ENCODE results near the gene GIMAP1. TPM values are rescaled to one million over a fixed set of nuclear protein-coding genes. Genes with fewer than 3 reads are reported as not detected.
"Not testable (repeated sequence)": the region's sequence is repeated elsewhere in the genome, so short reads cannot be mapped to it uniquely, and the experiment has no call there.

GIMAP1 gene
- total RNA-seq: 5.8 TPM
- long read RNA-seq, full-length matches to known transcripts: 9 of 9 reads
- long read RNA-seq, partial matches to known transcripts: 0 of 9 reads
- long read RNA-seq, other reads (novel, unspliced or antisense): 0 of 9 reads

DNA sequence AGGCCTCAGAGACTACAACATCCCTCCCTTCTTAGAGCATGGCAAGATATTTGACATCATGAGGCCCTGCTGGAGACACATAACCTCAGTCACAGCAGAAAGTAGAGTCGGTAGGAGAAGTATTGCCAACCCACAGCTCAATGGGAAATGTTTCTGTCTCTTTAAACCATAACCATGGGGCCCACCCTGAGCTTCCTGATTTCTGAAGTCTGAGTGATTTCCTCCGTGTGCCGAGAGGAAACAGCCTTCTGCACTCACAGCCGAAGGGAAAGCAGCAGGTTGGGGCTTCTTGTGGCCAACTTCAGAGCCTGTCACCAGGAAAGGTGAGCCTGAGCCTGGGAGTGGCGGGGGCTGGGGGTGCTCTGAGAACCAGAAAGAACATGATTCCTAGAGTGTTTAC is at the start of gene GIMAP1:
GIMAP1 (plus strand) TSS at position 246 of the 400 bp plus-strand sequence. CDS start 2,435 bp downstream, outside the sequence.
- intact Hi-C loops (cut with DNase I): loop anchor here (2.0 kb wide), 3 partner anchors 22 to 84 kb away; partner anchors contain the start of genes GIMAP2 and GIMAP6
- peak; percentile 70 for DNase-seq (ENCODE audit: missing footprints)
- ATAC-seq: peak; percentile 82

GRCh38 chr7:150668472-150668911 is 47.9 kb upstream of the GIMAP1 start:
- intact Hi-C loops (cut with DNase I): no loop called here
- DNase-seq (ENCODE audit: missing footprints) (no peak), ATAC-seq (no peak)

DNA sequence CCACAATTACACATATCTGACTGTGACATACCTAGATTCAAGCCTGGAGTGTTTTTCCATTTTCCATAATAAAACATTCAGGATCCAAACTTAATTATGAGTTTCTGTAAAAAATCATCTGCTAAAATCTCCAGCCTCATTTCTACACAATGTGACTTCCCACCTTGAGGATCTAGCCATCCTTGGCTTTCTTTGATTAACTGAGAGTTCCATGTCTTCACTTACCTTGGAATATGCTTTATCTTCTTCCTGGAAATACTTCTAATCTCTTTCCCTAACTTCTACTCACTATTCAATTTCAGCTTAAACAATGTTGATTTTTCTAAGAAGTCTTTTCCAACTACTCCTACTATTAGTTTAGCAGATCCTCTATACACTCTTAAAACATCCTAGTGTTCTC is 47.4 kb upstream of the GIMAP1 start:
- ATAC-seq (no peak), DNase-seq (ENCODE audit: missing footprints) (no peak)
- intact Hi-C loops (cut with DNase I): no loop called here

DNA sequence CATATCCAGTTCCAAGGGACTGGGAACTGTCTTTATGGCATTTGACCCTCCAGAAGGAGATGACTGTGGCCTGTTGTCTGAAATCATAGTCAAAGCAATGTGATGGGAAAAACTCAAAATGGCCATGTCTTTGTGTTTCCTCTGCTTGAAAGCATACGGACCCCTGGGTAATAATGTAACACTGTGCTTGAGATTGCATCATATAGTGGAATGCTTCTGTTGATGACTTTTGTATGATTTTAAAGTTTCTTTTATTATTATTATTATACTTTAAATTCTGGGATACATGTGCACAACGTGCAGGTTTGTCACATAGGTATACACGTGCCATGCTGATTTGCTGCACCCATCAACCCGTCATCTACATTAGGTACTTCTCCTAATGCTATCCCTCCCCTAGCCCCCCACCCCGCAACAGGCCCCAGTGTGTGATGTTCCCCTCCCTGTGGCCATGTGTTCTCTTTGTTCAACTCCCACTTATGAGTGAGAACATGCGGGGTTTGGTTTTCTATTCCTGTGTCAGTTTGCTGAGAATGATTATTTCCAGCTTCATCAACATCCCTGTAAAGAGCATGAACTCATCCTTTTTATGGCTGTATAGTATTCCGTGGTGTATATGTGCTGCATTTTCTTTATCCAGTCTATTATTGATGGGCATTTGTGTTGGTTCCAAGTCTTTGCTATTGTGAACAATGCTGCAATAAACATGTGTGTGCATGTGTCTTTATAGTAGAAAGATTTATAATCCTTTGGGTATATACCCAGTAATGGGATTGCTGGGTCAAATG is 44.4 kb upstream of the GIMAP1 start:
- DNase-seq (ENCODE audit: missing footprints); intact Hi-C loops (cut with DNase I); ATAC-seq: not testable (repeated sequence)

DNA sequence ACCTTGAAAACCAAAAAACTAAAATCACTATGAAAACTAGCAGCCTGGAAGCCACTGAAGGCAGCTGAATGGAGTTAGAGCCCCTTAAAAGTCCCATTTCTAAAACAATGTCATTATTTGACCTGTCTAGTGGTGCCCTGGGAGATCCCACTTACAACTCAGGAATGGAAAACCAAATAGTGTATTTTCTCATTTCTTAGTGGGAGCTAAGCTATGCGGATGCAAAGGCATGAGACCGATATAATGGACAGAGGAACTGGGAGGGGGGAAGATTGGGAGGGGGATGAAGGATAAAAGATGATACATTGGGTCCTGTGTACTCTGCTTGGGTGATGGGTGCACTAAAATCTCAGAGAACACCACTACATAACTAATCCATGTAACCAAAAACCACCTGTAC is 40.7 kb upstream of the GIMAP1 start:
- no peak for DNase-seq (ENCODE audit: missing footprints)
- intact Hi-C loops (cut with DNase I): loop anchor here (5.0 kb wide), 1 partner anchor 62 kb away; the partner anchor contains the start of gene GIMAP5
- ATAC-seq: no peak

DNA sequence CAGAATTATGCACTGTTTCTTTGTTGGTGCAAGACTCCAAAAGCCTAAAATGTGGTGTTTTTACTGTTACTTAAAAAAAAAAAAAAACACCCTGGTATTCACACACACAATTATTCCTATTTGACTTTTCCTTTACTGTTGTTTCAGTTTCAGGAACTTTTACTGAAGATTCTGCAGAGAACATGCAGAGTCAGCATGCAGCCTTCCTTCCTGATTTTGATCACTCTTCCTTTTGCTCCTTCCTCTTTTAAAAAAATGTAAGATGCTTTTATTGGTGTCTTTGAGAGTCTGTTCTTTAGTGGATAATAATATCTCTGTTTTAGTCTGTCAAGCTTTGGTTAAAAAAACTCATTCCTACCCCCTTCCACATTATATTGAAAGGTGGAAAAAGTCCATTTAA is 40.1 kb upstream of the GIMAP1 start:
- not testable (repeated sequence) for DNase-seq (ENCODE audit: missing footprints)
- ATAC-seq: peak; percentile 50
- intact Hi-C loops (cut with DNase I): loop anchor here (5.0 kb wide), 1 partner anchor 61 kb away; the partner anchor contains the start of gene GIMAP5

DNA sequence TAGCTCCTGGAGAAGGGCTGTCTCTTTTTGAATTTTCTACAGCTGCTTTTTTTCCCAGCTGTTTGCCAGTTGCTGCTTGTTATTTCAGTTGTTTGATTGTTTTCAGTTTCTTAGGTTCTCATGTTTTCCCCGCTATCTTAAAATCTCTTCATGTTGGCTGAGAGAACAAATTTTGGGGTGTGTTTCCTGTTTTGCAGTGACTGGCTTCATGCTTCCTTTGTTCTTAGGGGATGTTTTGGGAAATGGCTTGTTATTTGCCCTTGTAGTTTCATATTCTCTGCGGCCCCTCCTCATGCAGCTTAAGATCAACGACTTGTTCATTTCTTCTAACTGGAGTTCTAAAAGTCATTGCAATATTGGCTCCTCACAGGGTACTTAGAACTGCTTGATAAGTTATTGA is 39.6 kb upstream of the GIMAP1 start:
- peak; percentile 23 for ATAC-seq
- intact Hi-C loops (cut with DNase I): loop anchor here (5.0 kb wide), 1 partner anchor 60 kb away; the partner anchor contains the start of gene GIMAP5
- not testable (repeated sequence) for DNase-seq (ENCODE audit: missing footprints)

GRCh38 chr7:150678601-150679000 is 37.8 kb upstream of the GIMAP1 start:
- intact Hi-C loops (cut with DNase I): loop anchor here (5.0 kb wide), 1 partner anchor 59 kb away; the partner anchor contains the start of gene GIMAP5
- not testable (repeated sequence) for ATAC-seq; DNase-seq (ENCODE audit: missing footprints)

DNA sequence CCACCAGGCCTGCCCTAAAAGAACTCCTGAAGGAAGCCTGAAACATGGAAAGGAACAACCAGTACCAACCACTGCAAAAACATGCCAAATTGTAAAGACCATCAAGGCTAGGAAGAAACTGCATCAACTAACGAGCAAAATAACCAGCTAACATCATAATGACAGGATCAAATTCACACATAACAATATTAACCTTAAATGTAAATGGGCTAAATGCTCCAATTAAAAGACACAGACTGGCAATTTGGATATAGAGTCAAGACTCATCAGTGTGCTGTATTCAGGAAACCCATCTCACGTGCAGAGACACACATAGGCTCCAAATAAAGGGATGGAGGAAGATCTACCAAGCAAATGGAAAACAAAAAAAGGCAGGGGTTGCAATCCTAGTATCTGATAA is 36.0 kb upstream of the GIMAP1 start:
- DNase-seq (ENCODE audit: missing footprints); ATAC-seq; intact Hi-C loops (cut with DNase I): not testable (repeated sequence)

DNA sequence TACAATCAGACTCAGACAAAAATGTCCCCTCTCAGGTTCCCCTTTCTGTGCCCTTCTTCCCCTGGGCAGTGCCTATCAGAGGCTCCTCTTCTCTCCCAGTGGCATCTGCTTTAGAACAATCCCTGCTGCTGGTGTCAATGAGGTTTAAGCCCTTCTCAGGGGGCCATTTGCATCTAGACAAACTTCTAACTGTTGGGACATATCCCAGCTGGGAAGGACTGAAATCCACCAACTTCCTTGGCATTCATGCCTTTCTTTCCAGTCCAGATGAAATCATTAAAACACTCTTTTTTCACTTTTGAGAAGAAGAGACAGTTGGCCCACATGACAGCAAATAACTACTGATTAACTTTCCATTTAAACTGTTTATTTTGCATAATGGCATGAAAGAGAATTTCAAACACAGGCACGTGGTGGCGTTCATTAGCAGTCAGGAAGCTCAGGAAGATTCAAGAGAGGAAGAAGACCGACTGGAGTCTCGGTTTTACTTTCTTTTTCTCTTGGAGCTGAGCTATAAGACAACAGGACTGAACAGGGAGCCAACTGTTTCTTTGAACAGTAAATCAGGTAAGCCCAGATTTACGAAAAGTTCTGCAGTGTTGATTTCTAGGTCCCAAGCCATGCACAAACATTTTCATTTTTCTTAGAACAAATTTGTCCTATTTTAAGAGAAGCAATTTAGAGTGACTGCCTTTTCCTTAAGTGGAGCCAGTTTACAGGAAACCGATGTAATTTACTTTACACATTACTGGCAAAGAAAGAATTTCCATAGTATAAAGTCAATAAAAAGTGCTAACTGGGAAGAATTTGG is 31.0 kb upstream of the GIMAP1 start, which contains the start of gene GIMAP2:
GIMAP2 (plus strand) TSS at position 488 of the 811 bp plus-strand sequence. CDS start 1,354 bp downstream, outside the sequence.
- peak; percentile 42 for ATAC-seq

DNA sequence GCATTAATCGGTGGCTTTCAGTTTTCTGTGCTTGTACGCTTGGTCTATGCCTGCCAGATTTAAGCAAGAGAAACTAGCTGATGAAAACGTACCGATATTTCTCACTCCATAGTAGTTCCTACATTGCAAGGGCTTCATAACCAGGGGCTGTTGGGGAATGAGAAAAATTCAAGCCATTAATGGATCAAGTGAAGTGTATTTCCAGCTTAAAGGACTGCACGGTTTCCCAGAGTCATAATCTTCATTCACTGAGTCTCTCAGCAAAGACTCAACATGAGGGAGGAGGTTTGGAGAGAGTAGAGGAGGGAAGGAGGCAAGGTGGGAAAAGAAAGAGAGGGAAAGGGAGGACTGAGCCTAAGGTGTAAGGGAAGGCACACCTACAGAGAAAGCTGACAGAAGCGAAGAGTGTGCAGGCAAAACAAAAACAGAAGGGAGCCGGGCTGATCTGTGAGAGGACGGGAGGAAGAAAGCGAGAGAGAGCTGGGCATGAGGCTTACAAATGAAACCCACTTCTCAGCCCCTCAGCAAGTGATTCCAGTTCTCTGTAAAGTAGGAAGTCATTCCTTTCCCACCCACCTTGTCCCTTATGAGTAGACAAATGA is 30.3 kb upstream of the GIMAP1 start:
- intact Hi-C loops (cut with DNase I): no loop called here
- ATAC-seq (peak; percentile 26), DNase-seq (ENCODE audit: missing footprints) (no peak)

More for the DNA sequence above, 31.0 kb upstream of the GIMAP1 start, which contains the start of gene GIMAP2:
- intact Hi-C loops (cut with DNase I): loop anchor here (2.0 kb wide), 1 partner anchor 31 kb away; the partner anchor contains the start of gene GIMAP1
- no peak for DNase-seq (ENCODE audit: missing footprints)

DNA sequence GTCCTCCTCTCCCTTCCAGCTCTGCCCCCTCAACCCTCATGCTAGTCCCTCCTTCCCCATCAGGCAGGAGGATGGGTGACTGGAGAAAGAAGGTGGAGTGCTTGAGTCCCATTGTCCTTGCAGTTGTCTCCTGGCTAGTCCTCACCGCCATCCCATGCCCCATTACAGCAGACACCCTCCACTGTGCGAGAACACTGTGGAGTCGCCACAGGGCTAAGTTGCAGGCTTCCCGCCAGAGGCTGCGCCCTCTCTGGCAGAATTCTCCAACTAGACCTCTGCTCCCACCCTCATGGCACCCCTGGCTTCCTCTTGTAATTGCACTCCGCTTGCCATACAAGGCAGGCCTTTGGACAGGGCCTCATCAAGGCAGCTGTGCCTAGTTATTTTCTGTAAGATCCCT is 27.8 kb upstream of the GIMAP1 start:
- intact Hi-C loops (cut with DNase I): no loop called here
- ATAC-seq (no peak), DNase-seq (ENCODE audit: missing footprints) (no peak)

DNA sequence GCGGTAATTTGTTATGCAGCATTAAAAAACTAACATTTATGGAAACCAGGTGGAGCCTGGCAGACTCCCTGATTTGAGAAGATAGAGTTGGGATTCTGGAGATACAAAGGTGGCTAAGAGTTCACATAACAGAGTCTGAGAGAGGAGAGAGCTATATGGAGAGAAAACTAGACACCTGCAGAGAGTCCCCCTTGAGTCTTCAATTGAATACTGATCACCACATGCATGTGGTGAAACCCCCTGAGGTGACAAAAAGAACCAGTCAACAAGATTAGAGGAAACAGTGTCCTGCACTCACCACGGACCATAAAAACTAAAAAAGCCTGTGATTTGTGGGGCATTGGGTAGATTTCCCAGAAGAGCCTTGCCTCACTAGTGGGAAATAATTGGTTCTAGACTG is 20.8 kb upstream of the GIMAP1 start:
- no peak for ATAC-seq

DNA sequence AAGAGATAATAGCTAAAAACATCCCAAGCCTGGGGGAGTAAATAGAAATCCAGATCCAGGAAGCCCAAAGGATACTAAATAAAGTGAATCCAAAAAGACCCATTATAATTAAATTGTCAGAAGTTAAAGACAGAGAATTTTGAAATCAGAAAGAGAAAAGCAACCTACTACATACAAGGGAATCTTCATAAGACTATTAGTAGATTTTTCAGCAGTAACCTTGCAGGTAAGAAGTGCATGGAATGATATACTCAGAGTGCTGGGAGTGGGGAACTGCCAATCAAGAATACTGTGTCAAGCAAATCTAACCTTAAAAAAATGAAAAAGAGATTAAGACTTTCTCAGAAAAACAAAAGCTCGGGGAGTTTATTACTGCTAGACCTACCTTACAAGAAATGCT is 13.2 kb upstream of the GIMAP1 start:
- intact Hi-C loops (cut with DNase I): no loop called here
- no peak for ATAC-seq
- no peak for DNase-seq (ENCODE audit: missing footprints)

More for the DNA sequence above, 20.8 kb upstream of the GIMAP1 start:
- DNase-seq (ENCODE audit: missing footprints): no peak
- intact Hi-C loops (cut with DNase I): no loop called here

GRCh38 chr7:150715293-150715692 is 1.1 kb upstream of the GIMAP1 start:
- ATAC-seq: no peak
- DNase-seq (ENCODE audit: missing footprints): no peak
- intact Hi-C loops (cut with DNase I): no loop called here

DNA sequence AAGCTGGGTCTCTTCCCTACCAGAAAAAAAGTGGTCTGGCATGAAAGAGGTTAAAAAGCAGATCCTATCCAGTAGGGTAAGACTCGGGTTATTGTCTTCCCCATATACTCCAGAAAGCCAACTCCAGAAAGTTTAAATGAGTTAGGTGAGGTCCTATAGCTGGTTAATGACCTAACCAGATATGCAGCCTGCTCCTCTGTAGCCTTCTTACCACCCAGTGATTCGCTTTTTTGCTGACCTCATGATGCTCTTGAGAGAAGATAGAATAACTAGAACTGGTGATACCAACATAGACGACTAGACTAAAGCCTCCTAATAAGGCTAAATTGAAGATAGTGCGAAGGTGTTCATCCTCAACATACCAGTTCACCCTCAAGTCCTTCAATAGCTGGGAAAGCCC is 675 bp upstream of the GIMAP1 start:
- no peak for DNase-seq (ENCODE audit: missing footprints)
- ATAC-seq: no peak
- intact Hi-C loops (cut with DNase I): loop anchor here (2.0 kb wide), 3 partner anchors 23 to 83 kb away; partner anchors contain the start of genes GIMAP2 and GIMAP6

GRCh38 chr7:150716939-150717338 is 526 bp downstream of the GIMAP1 start:
- DNase-seq (ENCODE audit: missing footprints): no peak
- intact Hi-C loops (cut with DNase I): loop anchor here (2.0 kb wide), 3 partner anchors 22 to 84 kb away; partner anchors contain the start of genes GIMAP2 and GIMAP6

GRCh38 chr7:150717814-150718420 is 1.5 kb downstream of the GIMAP1 start:
- intact Hi-C loops (cut with DNase I): loop anchor here (2.0 kb wide), 3 partner anchors 21 to 85 kb away; partner anchors contain the start of genes GIMAP2 and GIMAP6
- DNase-seq (ENCODE audit: missing footprints): no peak
- no peak for ATAC-seq

More at GRCh38 chr7:150716939-150717338, 526 bp downstream of the GIMAP1 start:
- no peak for ATAC-seq
